ENCODE data around the gene AVP. TPM values are rescaled to one million over a fixed set of nuclear protein-coding genes. Genes with fewer than 3 reads are reported as not detected.

The AVP gene
- total RNA-seq, 3 donors from 2014 or later = not detected

DNA sequence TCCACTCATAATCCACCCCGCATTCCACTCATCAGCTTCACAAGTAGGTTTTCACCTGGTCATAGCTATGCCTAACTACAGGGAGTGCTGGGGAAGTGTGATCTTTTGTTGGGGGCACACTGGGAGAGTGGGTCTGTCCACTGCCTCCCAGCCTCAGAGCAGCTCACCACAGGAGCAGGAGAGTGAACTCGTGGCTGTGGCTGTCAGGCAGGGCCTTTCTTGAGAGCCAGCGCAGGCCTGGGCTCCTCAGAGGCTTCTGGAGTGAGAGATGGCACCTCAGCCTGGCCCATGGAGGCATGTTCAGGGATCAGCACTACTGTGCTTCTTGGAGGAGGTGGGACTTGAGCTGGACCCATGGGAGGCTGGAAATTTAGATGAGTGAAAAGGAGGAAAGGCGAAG is 45.1 kb downstream of the AVP start:
- H3K27me3 ChIP-seq = no peaks in the 10 kb centered on the region
- no peaks in the 10 kb centered on the region for H3K4me1 ChIP-seq
- DNase-seq (ENCODE audit: low spot score in 2 of 2) = no peak
- TF ChIP-seq POLR2AphosphoS5 (IDR thresholded peaks at IDR 0.05) = no peak
- TF ChIP-seq POLR2A (IDR thresholded peaks at IDR 0.05) = no peak
- TF ChIP-seq, protein P1, sequence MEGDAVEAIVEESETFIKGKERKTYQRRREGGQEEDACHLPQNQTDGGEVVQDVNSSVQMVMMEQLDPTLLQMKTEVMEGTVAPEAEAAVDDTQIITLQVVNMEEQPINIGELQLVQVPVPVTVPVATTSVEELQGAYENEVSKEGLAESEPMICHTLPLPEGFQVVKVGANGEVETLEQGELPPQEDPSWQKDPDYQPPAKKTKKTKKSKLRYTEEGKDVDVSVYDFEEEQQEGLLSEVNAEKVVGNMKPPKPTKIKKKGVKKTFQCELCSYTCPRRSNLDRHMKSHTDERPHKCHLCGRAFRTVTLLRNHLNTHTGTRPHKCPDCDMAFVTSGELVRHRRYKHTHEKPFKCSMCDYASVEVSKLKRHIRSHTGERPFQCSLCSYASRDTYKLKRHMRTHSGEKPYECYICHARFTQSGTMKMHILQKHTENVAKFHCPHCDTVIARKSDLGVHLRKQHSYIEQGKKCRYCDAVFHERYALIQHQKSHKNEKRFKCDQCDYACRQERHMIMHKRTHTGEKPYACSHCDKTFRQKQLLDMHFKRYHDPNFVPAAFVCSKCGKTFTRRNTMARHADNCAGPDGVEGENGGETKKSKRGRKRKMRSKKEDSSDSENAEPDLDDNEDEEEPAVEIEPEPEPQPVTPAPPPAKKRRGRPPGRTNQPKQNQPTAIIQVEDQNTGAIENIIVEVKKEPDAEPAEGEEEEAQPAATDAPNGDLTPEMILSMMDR (IDR thresholded peaks at IDR 0.05) = no peak
- H3K4me3 ChIP-seq = no peak overlapping the region
- H3K27ac ChIP-seq = no peak overlapping the region
- H3K36me3 ChIP-seq = peaks cover 6% of the 10 kb centered on the region
- intact Hi-C loops (cut with DNase I; ENCODE audit: low total_unique reads) = no loop called here
- no peaks in the 10 kb centered on the region for H3K9me3 ChIP-seq

DNA sequence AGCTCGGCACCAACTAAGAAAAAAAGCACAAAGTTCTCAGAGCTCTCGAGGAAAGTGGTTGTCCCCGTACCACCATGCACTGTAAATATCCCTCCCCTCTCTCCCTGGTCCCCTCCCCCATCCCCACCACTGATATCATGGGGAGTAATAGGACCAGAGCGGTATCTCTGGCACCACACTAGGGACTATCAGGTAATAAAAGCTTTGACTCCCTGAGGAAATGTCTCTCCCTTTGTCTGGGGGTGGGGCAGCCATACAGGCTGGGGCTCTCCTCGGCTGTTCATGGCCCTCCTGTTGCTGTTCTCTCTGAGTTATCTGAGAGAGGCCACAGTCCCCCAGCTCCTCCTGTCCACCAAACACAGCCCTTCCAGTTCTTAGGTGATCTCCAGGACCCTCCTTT is 46.1 kb downstream of the AVP start:
- Histone ChIP-seq H3K36me3 (peaks cover 6% of the 10 kb centered on the region), H3K9me3 (no peaks in the 10 kb centered on the region), H3K4me3 (no peak overlapping the region), H3K27ac (no peak overlapping the region), H3K4me1 (no peaks in the 10 kb centered on the region), H3K27me3 (no peaks in the 10 kb centered on the region)
- no peak for TF ChIP-seq POLR2A (IDR thresholded peaks at IDR 0.05)
- TF ChIP-seq POLR2AphosphoS5 (IDR thresholded peaks at IDR 0.05) = no peak
- TF ChIP-seq, protein P1 (IDR thresholded peaks at IDR 0.05) = no peak
- no peak for DNase-seq (ENCODE audit: low spot score in 2 of 2)
- intact Hi-C loops (cut with DNase I; ENCODE audit: low total_unique reads) = no loop called here

DNA sequence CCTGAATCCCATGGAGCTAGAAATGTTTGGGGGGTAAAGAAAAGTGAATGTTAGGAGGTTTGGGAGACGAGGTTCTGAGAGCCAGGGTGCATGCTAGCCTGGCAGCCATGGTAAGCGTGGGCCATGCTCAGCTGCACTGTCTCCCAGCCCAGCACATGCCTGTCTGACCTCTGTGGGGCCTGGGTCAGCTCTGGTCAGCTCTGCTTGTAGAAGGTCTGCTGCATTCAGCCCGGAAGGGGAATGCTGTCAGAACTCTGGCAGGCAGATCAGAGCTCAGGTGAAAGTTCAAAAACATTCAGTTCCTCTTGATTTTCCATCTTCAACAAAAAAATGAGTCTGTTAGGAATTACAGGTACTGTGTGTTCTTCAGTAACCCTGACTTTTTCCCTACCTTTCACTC is 46.9 kb downstream of the AVP start:
- no peaks in the 10 kb centered on the region for H3K9me3 ChIP-seq
- intact Hi-C loops (cut with DNase I; ENCODE audit: low total_unique reads) = loop anchor here (2.0 kb wide), 1 partner anchor 29 kb away; no protein-coding TSS in a partner anchor
- H3K4me1 ChIP-seq = no peaks in the 10 kb centered on the region
- peaks cover 6% of the 10 kb centered on the region for H3K36me3 ChIP-seq
- no peak overlapping the region for H3K27ac ChIP-seq
- H3K27me3 ChIP-seq = no peaks in the 10 kb centered on the region
- no peak overlapping the region for H3K4me3 ChIP-seq
- no peak for DNase-seq (ENCODE audit: low spot score in 2 of 2)
- TF ChIP-seq POLR2A (IDR thresholded peaks at IDR 0.05) (no peak), POLR2AphosphoS5 (IDR thresholded peaks at IDR 0.05) (no peak)
- TF ChIP-seq, protein P1 (IDR thresholded peaks at IDR 0.05) = no peak

DNA sequence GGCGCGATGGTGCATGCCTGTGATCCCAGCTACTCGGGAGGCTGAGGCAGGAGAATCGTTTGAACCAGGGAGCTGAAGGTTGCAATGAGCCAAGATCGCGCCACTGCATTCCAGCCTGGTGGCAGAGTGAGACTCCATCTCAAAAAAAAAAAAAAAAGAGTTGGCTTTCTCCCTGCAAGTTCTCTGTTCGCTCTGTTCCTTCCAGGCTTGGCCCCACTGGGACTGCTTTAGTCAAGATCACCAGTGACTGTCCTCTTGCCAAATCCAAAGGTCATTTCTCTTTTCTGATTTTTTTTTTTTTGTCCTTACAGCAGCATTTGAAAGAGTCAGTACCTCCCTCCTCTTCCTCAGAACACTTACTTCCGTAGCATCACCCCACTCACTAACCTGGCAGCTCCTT is 51.9 kb downstream of the AVP start:
- Histone ChIP-seq H3K27ac (no peak overlapping the region), H3K27me3 (no peaks in the 10 kb centered on the region), H3K4me1 (no peaks in the 10 kb centered on the region), H3K4me3 (no peak overlapping the region), H3K9me3 (no peaks in the 10 kb centered on the region), H3K36me3 (peaks cover 6% of the 10 kb centered on the region)
- no peak for DNase-seq (ENCODE audit: low spot score in 2 of 2)
- TF ChIP-seq, protein P1 (IDR thresholded peaks at IDR 0.05) = no peak
- TF ChIP-seq POLR2AphosphoS5 (IDR thresholded peaks at IDR 0.05) = no peak
- no peak for TF ChIP-seq POLR2A (IDR thresholded peaks at IDR 0.05)
- intact Hi-C loops (cut with DNase I; ENCODE audit: low total_unique reads) = no loop called here

Other genes starting within 250 kb of the AVP start
- gene PCED1A, start 244.1 kb downstream of the AVP start, total RNA-seq = 10 to 100 TPM; 23.4 to 38.0 (median 36.6) TPM
- gene VPS16, start 244.0 kb downstream of the AVP start, total RNA-seq = 10 to 100 TPM; 25.3 to 34.7 (median 33.8) TPM
- gene PTPRA, start 211.2 kb downstream of the AVP start, total RNA-seq = 100 to 1,000 TPM in 1 of 3 donors, 10 to 100 TPM in 2; 89.1 to 102 (median 96.0) TPM
- not detected for gene GNRH2, start 41.1 kb downstream of the AVP start, total RNA-seq
- 10 to 100 TPM; 34.4 to 50.8 (median 44.9) TPM for gene MRPS26, start 38.7 kb downstream of the AVP start, total RNA-seq
- 1 to 10 TPM in 1 of 3 donors, not detected in 2; 4.5 TPM for gene OXT, start 13.1 kb downstream of the AVP start, total RNA-seq
- gene FASTKD5, start 75.1 kb upstream of the AVP start, total RNA-seq = 10 to 100 TPM; 15.4 to 18.3 (median 16.3) TPM
- gene UBOX5, start 75.1 kb upstream of the AVP start, total RNA-seq = 1 to 10 TPM; 5.9 to 8.9 (median 6.6) TPM
- gene LZTS3, start 88.8 kb upstream of the AVP start, total RNA-seq = 10 to 100 TPM in 2 of 3 donors, 1 to 10 TPM in 1; 9.3 to 12.1 (median 11.3) TPM
- 10 to 100 TPM; 87.1 to 91.8 (median 89.8) TPM for gene DDRGK1, start 120.0 kb upstream of the AVP start, total RNA-seq
- gene ITPA, start 124.8 kb upstream of the AVP start, total RNA-seq = 10 to 100 TPM; 35.2 to 43.6 (median 39.1) TPM
- 1 to 10 TPM in 2 of 3 donors, under 1 TPM in 1; 0.48 to 4.9 (median 3.1) TPM for gene SLC4A11, start 154.5 kb upstream of the AVP start, total RNA-seq